C4-2B (cell line): ENCODE results near the gene SGCA.

Experiments used
- ZFX ChIP-seq: fragments of 450-650 bp; IDR thresholded peaks from 2 replicates; pipeline ENCODE4 v1.6.1; 2017
- TF ChIP-seq, protein P1 (sequence below): fragments of 450-650 bp; conservative IDR thresholded peaks from 2 replicates; pipeline ENCODE4 v1.5.1; 2017; ENCODE audit warnings: mild to moderate bottlenecking

DNA sequence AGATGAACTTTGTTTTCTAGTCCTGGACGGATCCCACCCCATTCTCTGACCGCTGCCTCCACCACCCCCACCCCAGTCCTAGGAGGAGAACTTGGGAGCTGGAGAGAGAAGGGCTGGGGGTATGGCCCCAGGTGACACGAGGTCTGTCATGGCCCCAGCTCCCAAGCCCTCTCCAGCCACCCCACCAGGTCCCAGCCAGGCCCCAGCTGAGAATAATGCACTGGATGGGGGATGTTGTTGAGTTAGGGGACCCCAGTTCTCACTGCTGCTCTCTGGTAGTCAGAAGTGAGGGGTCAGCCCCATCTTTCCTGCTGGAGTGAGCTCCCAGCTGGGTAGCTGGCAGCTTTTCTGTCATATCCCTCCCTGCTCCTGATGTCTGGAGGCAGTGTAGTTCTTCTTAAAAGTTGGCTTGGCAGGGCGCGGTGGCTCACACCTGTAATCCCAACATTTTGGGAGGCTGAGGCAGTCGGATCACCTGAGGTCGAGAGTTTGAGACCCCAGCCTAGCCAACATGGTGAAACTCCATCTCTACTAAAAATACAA, 40.2 kb downstream of the SGCA start:
- TF ChIP-seq, protein P1, sequence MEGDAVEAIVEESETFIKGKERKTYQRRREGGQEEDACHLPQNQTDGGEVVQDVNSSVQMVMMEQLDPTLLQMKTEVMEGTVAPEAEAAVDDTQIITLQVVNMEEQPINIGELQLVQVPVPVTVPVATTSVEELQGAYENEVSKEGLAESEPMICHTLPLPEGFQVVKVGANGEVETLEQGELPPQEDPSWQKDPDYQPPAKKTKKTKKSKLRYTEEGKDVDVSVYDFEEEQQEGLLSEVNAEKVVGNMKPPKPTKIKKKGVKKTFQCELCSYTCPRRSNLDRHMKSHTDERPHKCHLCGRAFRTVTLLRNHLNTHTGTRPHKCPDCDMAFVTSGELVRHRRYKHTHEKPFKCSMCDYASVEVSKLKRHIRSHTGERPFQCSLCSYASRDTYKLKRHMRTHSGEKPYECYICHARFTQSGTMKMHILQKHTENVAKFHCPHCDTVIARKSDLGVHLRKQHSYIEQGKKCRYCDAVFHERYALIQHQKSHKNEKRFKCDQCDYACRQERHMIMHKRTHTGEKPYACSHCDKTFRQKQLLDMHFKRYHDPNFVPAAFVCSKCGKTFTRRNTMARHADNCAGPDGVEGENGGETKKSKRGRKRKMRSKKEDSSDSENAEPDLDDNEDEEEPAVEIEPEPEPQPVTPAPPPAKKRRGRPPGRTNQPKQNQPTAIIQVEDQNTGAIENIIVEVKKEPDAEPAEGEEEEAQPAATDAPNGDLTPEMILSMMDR = no peak
- TF ChIP-seq ZFX = no peak
